ENCODE results near the gene CADPS.

Gene CADPS

DNA sequence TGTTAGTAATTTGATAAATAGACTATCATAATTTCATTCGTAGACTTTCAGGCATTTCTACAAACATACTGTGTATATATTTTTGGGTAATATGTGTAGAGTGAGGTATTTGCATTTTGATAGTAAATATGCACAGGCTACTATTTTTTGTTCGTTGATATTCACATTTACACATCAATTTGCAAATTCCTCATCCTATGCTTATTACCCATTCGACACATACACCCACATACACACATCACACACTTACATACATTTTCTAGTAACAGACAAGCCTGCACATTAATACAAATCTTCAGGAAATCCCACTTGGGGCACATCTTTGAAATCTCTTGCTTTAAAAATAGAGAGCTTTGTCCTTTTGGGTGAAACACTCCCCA lies 373.9 kb downstream of the CADPS start:
- DNase-seq (ENCODE audit: low spot score): no peak

DNA sequence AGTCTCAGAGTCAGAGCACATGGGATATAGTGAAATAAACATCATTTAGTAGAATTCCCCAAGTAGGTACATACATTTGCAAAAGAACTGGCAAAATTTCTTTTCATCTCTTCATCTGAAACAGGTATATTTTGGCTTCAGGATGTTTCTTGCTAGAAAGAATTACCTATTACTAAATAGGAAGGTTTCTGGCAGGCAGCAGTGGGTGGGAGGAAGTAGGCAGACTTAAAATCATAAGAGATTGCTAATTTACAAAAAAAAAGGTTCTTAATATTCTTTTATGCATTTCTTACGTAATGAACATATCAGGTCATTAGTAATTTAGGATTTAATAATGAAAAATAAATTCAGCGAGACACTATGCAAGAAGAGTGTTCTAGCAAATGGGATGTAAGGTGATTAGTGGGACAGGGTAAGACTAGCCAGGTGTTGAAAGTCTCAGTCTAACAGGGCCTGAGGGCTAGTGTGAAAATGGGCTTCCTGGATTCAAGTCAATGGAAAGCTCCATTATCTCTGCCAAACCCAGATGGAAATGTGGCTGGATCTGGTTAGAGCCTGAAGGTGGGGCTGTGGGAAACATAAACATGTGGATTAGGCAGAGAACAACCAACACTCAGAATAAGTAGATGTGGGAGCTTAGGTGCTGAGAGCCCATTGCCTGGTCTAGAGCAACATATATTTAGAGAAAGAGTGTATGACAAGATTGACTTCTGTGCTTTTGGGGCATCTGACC lies 374.5 kb downstream of the CADPS start:
- DNase-seq (ENCODE audit: low spot score): peak; percentile 57

DNA sequence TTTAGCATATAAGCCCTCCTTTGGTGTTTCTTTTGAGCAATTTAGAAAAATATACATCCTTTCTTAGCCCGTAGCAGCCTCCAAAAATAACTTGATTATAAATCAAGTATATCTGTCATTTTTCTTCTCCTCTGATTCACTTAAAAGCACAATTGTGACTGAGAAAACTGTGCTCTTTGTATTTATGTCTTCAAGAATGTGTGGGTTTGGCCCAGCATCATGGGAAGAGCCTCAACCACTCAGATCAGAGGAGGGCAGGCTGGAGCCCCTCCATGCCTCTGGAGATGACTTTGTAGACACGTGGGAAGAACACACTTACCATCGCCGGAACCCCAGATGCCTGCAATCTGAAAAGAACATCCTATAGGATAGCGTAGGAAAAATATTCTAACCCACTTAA lies 378.1 kb downstream of the CADPS start:
- DNase-seq (ENCODE audit: low spot score): no peak

DNA sequence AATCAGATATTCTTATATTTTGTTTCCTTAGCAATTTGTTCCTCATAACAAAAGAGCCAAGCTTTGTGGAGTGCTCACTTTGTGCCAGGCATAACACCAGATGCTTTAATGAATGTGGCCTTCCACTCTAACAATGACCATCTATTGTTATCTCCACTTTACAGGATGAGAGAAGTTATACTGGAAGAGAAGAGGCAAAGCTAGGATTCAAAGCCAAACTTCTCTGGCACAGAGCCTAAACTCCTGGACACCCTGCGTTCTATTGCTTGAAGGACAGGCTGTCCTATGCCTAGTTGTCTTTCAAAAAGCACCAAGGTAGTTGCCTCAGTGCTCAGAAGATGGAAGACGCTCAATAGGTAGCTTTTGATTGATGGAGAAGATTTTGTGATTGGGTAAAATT lies 378.7 kb downstream of the CADPS start:
- DNase-seq (ENCODE audit: low spot score): no peak

DNA sequence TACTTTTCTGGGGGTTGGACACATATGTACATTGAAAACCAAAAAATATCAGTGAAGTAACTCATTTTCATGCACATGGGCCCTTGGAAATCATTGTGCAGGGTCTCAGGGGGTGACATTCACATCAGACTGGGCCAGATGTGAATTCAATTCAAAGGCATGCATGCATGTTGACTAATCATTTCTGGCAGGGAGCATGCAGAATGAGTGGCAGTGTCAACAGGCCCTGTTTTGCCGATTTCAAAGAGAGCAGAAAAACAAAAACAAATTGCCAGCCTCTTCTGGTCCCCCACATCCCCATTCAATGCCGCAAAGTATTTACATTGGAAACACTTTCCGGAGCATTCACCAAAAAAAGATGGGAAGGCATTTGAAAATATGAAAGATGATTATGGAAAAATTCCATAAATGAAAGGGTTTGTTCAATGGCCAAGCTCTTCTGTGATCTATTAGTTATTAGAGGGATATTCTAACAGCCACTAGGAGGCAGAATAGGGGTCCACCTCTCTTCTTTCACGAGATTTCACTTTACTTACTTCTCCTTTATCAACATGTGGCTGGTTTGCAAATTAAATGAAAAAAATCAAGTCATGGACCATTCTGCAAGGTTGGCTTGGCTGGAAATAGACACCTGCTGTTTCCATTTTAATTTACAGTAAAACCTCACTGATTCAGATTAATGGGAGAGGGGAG lies 382.0 kb downstream of the CADPS start:
- DNase-seq (ENCODE audit: low spot score): peak; percentile 33

DNA sequence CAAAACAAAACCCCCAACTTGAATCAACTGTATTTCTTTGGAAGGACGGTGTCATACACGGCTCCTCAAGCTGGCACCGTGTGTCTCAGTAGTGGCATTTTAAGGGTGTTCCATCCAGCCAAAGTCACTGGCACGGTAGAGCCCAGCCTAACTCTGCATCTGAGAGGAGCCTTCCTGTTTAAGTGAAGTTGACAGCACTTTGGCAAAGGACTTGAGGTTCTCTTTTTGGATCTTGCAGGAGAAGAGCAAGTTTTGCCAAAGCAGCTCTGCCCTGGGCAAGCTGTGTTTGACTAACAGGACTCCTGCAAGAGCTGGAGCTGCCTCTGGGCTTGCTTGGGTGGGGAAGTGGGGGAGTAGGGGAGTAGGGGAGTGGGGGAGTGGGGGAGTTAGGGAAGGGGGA lies 392.3 kb downstream of the CADPS start:
- no peak for DNase-seq (ENCODE audit: low spot score)

DNA sequence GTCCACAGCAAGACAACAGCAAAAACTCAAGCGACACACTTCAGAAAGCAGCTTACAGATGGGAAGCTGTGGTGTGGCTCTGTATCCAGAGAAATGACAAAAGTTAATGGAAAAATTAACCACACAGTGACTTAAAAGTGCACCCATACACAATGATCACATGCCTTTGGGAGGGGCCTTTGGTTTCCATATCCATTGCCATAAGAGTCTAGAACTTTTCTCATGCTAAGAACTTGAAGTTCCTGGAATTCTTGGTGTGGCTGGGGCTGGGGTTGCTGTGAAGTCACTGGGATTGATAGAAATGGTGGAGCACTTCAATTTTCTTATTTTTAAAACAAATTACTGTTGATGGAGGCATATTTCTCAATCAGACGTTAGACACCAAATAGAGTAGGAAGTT lies 393.3 kb downstream of the CADPS start:
- no peak for DNase-seq (ENCODE audit: low spot score)

DNA sequence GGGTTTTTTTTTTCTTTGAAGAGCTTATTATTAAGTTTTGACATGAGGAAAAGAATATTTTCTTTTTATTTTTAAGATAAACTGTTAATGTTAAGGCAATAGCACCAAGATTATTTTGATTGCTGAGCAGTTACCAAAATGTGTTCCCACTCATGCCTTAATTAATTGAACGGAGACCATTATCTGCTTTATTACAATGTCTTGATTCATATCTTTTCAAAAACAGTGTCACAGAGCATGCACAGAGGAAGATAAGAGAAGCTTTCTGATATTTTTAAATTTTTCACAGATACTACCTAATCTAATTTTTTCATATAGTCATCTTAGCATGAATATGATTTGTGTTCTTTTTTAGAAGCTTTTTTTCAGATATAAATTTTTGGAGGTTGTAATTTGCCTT lies 395.2 kb downstream of the CADPS start:
- no peak for DNase-seq (ENCODE audit: low spot score)

DNA sequence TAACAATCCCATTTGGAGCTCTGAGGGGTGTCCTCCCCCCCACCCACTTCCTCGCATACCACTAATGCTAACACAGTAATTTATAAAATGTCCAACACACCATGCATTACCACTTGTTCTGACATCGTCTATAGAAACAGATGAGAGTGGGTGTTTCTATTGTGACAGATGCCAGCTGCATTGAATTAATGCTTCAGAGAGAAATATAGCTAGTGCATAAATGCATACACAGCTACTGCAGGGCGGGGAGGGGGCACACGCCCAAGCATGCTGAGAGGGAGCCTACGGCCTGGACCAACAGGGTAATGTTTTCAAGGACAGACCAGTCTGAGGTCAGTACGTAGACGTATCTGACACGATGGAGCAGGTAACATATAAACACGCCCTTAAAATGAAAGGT lies 395.9 kb downstream of the CADPS start:
- DNase-seq (ENCODE audit: low spot score): no peak

DNA sequence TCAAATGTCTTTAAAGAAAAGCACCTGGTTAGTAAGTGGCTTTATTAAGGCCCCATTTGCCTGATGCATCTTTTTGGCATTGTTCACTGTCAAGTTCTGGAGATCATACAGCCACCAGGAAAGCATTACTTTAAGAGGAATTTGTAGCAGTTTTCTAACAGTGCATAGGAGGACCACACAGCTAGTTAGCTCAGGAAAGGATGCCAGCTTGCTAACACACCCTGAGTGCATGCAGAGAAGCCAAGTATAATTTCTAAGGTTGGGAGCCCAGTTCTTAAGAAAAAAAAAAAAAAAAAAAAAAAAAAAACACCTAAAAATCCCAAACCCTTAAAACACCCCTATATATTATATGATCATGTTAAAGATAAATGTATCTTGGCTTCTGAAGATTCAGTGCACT lies 399.9 kb downstream of the CADPS start:
- DNase-seq (ENCODE audit: low spot score): no peak

DNA sequence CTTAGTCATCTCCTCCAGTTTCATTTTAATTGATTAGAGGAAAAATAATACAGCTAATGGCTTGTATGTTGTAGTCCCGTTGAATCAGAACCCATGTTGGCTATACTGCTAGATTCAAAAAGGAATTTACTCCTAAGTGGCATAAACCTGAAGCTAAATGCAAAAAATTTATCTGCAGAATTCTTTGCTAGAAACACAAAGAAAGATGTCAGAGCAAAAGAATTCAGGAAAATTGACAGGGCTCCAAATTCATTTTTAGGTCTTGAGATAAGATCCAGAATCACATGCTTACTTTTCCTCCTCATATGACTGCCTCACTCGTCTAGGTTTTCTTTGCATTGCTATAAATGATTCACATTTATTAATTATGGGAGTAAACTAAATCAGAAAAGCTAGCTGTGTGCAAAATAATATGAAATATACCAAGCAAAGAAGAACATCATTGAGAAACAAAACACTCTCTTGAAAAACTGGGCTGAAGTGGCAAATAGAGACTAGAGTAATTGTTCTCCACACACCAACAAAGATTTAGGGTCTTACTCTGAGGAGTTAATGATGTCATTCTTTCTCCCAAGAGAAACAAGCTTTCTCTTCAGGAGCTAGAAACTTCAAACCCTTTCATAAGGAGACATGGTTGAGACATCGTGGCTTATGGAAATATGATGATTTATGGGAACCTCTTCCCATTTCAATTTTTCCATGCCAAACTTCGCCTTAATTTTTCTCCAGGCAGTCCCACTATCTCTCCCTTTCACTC lies 407.1 kb downstream of the CADPS start:
- no peak for DNase-seq (ENCODE audit: low spot score)

DNA sequence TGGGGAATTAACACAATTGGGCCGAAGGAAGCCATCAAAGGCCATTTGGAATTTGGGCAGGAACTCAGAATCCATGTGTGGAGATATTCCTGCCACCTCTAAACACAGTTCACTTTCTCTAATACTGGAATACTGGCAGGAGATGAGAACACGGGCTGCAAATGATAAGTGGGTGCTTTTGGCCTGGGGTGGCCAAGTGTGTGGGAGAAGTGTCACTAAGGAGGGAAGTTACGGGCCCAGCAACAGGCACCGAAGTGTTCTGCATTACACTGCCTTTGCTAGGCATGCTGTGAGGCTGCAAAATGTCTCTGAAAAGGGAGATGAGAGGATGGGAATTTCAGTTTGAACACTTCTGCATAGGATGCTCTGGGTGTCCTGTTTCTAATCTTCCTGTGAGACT lies 412.4 kb downstream of the CADPS start:
- DNase-seq (ENCODE audit: low spot score): no peak

DNA sequence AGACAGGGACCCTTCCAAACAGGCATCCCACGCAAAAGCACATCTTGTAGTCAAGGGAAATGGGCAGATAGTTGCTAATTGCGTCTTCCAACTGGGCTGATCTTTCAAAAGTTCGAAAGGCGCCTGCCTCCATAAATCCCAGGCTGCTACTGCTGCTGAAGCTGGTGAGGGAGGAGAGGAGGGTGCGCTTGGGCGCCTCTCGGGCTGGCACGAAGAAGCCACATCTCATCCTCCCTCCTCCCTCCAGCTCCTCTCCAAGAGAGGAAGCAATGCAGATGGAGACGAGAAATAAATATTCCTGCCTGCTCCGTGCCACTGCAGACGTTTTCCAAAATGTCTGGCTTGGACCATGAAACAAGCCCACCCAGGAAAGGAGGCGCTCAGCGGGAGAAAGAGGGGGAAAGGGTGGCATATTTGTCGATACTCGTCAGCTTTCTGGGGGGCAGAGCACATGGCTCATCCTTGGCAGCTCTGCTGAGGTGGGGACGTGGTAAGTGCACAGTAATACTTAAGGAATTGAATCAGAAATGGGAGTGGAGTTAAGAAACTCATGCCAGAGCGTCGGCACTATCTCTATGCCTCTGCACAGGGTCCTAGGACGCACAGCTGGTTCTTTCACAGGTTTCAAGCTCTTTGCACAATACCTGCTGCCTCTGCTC lies 413.0 kb downstream of the CADPS start:
- DNase-seq (ENCODE audit: low spot score): no peak

DNA sequence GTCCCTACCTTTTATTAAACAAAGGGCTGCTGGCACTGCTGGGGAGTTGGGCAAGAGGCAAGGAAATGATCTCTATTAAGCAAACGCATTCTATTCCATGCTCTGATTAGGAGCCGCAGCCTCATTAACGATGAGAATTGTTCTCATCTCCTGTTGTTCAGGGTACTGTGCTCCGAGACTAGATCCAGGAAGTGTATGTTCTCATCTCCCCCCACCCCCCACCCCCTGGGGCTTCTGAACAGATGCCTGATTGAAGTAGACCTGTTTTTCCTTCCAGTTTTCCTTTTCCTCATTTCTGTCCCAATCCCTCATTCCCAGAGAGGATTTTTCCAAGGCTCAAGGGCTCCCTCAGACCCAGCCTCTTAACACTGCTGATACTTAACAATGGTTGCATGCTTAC lies 420.3 kb downstream of the CADPS start:
- no peak for DNase-seq (ENCODE audit: low spot score)

DNA sequence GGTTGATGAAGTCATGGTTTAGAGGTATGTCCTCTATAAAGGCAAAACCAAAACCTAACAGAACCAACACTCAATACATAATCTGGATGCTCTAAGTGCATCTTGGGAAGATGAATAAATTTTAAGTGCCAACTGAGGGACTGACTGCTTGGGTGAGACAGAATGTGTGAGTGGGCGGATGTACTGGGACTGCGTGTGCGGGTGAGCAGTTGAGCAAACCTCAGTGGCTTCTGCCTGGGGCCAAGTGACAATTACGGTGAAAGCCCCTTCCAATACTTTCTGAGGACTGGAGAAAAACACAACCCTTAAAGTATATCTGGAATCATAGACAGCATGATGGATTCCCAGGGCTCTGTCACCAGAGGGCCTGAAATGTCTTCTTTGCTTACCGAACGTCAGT lies 421.8 kb downstream of the CADPS start:
- no peak for DNase-seq (ENCODE audit: low spot score)

DNA sequence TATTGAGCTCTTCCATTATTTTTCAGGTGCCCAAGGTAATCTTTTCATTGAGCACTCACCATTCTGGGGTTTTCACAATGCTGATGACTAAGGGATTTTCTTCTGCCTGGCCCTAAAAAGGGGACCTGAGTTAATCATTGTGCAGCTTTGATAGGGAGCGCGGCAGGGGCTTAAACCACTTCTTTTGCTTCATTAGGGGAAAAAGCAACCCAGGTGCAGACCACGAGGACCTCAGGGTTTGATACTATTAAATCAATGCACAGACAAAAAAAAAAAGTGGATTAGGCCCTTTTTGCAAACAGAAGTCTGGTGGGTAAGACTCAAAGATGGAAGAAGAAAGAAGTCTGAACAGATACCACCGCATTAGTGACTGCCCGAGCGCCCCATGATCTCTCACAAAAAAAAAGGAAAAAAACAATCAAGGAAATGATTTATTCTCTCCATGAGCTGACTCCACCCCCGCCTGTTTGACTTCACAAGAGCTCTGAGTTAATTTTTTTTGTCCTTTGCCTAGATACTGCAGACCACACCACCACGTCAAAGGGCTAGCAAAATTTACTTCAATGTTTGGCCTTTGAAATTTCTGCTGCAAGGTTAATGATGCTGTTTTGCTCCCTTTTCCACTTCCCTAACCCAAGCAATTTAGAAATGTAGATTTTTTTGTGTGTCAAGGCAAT lies 423.9 kb downstream of the CADPS start:
- no peak for DNase-seq (ENCODE audit: low spot score)

DNA sequence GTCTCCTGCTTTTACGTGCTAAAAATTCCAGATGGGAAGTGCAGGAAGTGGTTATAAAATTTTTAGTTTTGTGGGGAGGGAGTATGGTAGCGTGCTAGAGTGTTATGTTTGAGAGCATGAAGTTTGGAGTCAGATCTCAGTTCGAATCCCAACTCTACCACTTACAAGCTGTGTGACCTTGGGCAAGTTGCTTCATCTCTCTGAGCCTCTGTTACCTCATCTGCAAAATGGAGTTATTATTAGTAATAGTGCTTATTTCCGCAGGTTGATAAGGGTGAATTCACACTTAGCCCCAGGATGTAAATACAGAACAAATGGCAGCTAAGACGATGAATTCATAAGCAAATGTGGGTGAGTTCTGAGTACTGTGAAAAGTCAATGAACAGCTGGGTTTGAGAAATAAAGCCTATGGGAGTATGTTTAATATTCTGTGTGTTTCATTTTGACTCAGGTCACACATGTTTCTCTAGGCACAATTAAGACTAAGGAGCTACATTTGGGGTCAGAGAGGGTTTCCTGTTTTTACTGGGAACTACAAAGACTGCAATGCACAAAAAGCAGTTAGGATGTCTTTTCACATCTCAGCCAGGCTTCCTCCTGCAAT lies 428.8 kb downstream of the CADPS start:
- DNase-seq (ENCODE audit: low spot score): no peak

DNA sequence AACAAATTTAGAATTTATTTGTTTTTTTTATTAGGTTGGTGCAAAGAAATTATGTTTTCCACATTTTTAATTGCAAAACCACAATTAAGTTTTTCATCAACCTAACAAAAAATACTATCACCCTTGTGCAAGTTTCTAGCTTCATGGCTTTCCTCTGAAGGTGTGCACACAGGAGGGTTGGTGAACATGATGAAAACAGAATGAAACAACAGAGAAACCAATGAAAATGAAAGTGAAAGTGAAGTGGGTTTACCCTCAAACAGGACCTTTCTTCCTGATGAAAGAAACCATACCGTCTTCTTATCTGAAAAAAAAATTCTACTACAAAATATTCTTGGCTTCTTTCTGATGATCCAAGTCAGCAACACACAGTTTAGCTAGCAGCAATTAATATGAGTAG lies 429.9 kb downstream of the CADPS start:
- DNase-seq (ENCODE audit: low spot score): no peak

DNA sequence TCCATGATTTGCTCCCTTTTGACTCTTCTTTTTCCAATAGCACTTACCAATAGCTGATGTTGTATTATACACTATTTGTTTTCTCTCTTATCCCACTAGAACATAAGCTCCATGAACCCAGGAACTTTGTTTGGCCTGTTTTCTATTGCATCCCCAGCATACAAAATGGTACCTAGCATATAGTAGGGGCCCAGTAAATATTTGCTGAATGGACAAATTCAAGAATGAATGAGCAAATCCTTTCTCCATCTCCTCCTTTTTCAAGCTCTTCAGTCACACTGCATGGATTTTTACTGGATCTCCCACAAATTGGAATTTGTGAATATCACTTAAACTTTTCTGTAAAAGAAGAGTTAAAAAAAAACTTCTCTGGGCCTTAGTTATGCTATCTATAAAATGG lies 435.2 kb downstream of the CADPS start:
- no peak for DNase-seq (ENCODE audit: low spot score)

DNA sequence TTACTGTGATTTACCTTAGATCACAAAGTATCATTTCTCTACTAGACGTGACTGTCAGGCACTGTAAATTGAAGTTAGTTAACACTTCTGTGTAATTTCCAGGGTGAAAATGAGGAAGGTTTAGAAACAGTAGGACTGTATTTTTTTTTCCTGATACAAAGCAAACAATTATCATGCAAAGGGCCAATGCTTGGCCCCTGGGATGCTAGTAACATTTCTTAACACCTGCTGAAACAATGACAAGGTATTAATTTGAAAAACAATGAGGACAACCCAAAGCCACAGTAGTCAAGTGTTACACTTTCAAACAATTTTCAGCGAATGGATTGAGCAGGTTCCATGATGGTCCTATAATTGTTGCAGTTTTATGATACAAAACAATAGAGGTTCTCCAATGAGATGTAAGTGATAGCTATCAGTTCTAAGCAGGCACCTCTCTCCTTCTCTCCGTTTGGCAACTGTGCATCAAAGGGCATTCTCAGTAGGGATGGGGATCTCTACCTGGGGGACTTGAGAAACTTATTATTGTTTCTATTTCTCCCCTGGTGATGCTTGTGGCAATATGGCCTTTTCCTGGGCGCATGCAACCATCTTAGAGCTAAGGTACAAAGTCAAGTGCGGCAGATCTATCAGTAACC lies 435.9 kb downstream of the CADPS start:
- DNase-seq (ENCODE audit: low spot score): no peak

DNA sequence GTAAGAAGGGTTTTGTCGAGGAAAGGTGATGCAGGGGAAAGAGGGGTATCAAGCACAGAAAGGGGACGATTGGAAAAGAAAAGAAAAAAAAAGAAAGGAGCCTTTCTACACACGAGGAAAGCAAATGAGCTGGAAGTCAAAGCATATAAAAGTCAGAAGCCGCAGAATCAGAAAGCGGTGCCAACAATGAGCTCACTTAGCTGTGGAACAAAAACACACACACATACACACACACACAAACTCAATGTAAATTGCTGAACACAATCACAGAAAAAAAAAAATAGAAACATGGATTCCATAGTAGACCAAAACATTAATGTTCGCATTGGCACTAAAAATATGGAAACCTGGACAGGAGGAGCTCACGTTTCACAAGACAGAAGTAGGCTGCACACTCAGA lies 438.4 kb downstream of the CADPS start:
- DNase-seq (ENCODE audit: low spot score): no peak

Measured in D341Med (cell line).